GM12872 (cell line): ENCODE results near the gene PTPRG.

Experiments
- TF ChIP-seq, protein P1 (sequence below): IDR thresholded peaks from 3 replicates; pipeline ENCODE4 v1.5.1; 2011; ENCODE audit warnings: low read depth, mild to moderate bottlenecking, low read length, moderate library complexity; ENCODE audit not compliant: insufficient read depth

The PTPRG gene

GRCh38 chr3:62041681-62042080, 480.3 kb downstream of the PTPRG start:
- TF ChIP-seq, protein P1, sequence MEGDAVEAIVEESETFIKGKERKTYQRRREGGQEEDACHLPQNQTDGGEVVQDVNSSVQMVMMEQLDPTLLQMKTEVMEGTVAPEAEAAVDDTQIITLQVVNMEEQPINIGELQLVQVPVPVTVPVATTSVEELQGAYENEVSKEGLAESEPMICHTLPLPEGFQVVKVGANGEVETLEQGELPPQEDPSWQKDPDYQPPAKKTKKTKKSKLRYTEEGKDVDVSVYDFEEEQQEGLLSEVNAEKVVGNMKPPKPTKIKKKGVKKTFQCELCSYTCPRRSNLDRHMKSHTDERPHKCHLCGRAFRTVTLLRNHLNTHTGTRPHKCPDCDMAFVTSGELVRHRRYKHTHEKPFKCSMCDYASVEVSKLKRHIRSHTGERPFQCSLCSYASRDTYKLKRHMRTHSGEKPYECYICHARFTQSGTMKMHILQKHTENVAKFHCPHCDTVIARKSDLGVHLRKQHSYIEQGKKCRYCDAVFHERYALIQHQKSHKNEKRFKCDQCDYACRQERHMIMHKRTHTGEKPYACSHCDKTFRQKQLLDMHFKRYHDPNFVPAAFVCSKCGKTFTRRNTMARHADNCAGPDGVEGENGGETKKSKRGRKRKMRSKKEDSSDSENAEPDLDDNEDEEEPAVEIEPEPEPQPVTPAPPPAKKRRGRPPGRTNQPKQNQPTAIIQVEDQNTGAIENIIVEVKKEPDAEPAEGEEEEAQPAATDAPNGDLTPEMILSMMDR, result no peak

- TF ChIP-seq, protein P1, result no peak
Measured at GRCh38 chr3:62044874-62045411, 483.6 kb downstream of the PTPRG start.

GRCh38 chr3:62046326-62046725, 485.0 kb downstream of the PTPRG start:
- TF ChIP-seq, protein P1, result no peak

DNA sequence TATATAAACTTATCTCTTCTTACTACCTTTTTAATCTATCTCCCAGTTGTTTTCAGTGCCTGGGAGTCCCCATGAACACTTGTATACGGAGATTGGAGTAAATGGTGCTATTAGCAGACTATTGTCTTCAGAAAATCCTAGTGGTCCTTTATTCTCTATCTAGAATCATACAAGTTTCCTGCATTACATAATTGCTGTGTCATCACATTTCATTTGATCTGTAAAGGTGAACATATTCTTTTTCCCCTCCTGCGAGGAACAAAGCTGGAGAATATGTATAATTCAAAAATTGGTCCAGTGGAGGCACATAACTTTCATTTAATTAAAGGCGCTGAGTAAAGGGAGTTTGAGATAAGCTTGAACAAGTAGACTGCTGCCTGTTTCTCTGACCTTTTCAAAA, 487.2 kb downstream of the PTPRG start:
- TF ChIP-seq, protein P1, result no peak

DNA sequence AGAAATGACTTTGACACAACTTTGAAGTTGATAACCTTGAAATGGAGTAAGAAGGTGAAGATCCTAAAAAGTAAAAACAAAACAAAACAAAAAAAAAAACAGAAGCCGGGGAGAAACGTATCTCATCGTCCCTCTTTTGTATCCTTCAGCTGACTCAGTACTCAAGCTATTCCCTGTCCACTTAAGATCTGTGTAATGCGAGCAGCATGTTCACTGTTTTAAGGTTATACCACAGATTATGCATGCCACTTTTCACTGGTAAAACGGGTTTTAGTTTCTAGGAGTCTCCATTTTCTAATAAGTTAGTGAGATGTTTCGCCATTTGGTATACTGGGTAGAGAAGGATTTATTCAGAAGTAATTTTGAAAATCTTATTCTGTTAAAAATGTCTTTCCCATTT, 487.7 kb downstream of the PTPRG start:
- TF ChIP-seq, protein P1, result no peak

DNA sequence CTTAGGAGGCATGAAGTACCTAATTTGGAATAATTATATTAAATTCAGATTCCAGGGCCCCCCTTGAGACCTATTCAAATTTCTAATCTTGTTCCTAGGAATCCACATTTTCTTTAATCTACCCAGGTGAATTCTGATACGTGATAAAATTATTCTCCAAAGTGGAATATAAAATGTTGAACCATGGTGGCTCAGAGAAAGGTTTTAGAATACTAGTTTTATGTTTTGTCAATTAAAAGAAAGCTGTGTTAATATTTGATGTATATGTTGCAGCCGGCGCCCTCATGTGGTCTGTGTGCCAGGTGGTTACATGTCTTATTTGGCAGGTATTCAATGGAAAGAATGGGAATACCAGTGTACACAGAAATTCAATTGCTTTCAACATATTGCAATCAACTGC, 490.1 kb downstream of the PTPRG start:
- TF ChIP-seq, protein P1, result peak; percentile 31; the same call in 2 of the 3 replicates

GRCh38 chr3:62052331-62052730, 491.0 kb downstream of the PTPRG start:
- TF ChIP-seq, protein P1, result no peak
